ENCODE data around the gene TYRO3. TPM values are rescaled to one million over a fixed set of nuclear protein-coding genes. Genes with fewer than 3 reads are reported as not detected.

Gene TYRO3
- total and polyA plus RNA-seq, 2 experiments from 2014 or later: 5.2 to 7.9 TPM

GRCh38 chr15:41609123-41609522, 50.1 kb downstream of the TYRO3 start:
- H3K79me2 ChIP-seq (ENCODE audit: insufficient read depth): no peaks in the 10 kb centered on the region
- no peak overlapping the region for H3K27ac ChIP-seq
- TF ChIP-seq EZH2phosphoT487 (IDR thresholded peaks at IDR 0.05; ENCODE audit: insufficient read depth, low read depth) (no peak), EZH2 (IDR thresholded peaks at IDR 0.05; ENCODE audit: insufficient read depth, poor library complexity, severe bottlenecking) (no peak)
- no peaks in the 10 kb centered on the region for H3K27me3 ChIP-seq (replicated peaks; ENCODE audit: insufficient read depth)
- H4K20me1 ChIP-seq (ENCODE audit: insufficient read depth): no peaks in the 10 kb centered on the region
- in situ Hi-C loops (cut with MboI): no loop called here
- H3F3A ChIP-seq (ENCODE audit: insufficient read depth): peaks cover 30% of the 10 kb centered on the region
- no peak overlapping the region for H3K4me2 ChIP-seq (ENCODE audit: unreplicated experiment)
- H3K9ac ChIP-seq: no peak overlapping the region
- no peak overlapping the region for H2AFZ ChIP-seq
- no peaks in the 10 kb centered on the region for H3K9me3 ChIP-seq (ENCODE audit: low read depth)
- no peaks in the 10 kb centered on the region for H3K36me3 ChIP-seq (ENCODE audit: low read depth)
- 98 to 100% methylated on average over 1 of the region's 1 CpG for WGBS, 2 experiments (ENCODE audit: low coverage in 1 of 2, low lambda C conversion rate in 2 of 2, missing lambda C conversion rate in 2 of 2)
- H3K9me2 ChIP-seq (ENCODE audit: insufficient read depth): no peaks in the 10 kb centered on the region
- no peak for DNase-seq
- peaks cover 36% of the 10 kb centered on the region for H3K4me1 ChIP-seq (ENCODE audit: insufficient read depth)
- no peak overlapping the region for H3K4me3 ChIP-seq

GRCh38 chr15:41610048-41610447, 51.0 kb downstream of the TYRO3 start:
- no peak for TF ChIP-seq EZH2 (IDR thresholded peaks at IDR 0.05; ENCODE audit: insufficient read depth, poor library complexity, severe bottlenecking)
- TF ChIP-seq EZH2phosphoT487 (IDR thresholded peaks at IDR 0.05; ENCODE audit: insufficient read depth, low read depth): no peak
- DNase-seq: no peak
- WGBS, 2 experiments (ENCODE audit: low coverage in 1 of 2, low lambda C conversion rate in 2 of 2, missing lambda C conversion rate in 2 of 2): 69 to 73% methylated on average over 4 of the region's 4 CpGs
- Histone ChIP-seq H3K9me3 (ENCODE audit: low read depth) (no peaks in the 10 kb centered on the region), H2AFZ (peak overlapping the region; percentile 41; the same call in 1 of the 2 replicates), H3F3A (ENCODE audit: insufficient read depth) (peaks cover 23% of the 10 kb centered on the region), H3K9me2 (ENCODE audit: insufficient read depth) (no peaks in the 10 kb centered on the region), H3K79me2 (ENCODE audit: insufficient read depth) (no peaks in the 10 kb centered on the region), H3K4me2 (ENCODE audit: unreplicated experiment) (no peak overlapping the region), H3K27ac (no peak overlapping the region), H4K20me1 (ENCODE audit: insufficient read depth) (no peaks in the 10 kb centered on the region), H3K4me3 (no peak overlapping the region), H3K36me3 (ENCODE audit: low read depth) (no peaks in the 10 kb centered on the region), H3K27me3 (replicated peaks; ENCODE audit: insufficient read depth) (no peaks in the 10 kb centered on the region), H3K9ac (no peak overlapping the region), H3K4me1 (ENCODE audit: insufficient read depth) (peaks cover 30% of the 10 kb centered on the region)
- in situ Hi-C loops (cut with MboI): no loop called here

GRCh38 chr15:41620536-41621199, 61.7 kb downstream of the TYRO3 start:
- WGBS, 2 experiments (ENCODE audit: low coverage in 1 of 2, low lambda C conversion rate in 2 of 2, missing lambda C conversion rate in 2 of 2): 22 to 23% methylated on average over 18 of the region's 18 CpGs
- peak overlapping the region; percentile 35; the same call in 1 of the 2 replicates for H3K27ac ChIP-seq

GRCh38 chr15:41621200-41622193, 62.5 kb downstream of the TYRO3 start:
- no peaks in the 10 kb centered on the region for H4K20me1 ChIP-seq (ENCODE audit: insufficient read depth)
- no peaks in the 10 kb centered on the region for H3K79me2 ChIP-seq (ENCODE audit: insufficient read depth)
- H3K9me3 ChIP-seq (ENCODE audit: low read depth): no peaks in the 10 kb centered on the region
- peak overlapping the region; percentile 84 for H3K4me2 ChIP-seq (ENCODE audit: unreplicated experiment)
- H3K4me3 ChIP-seq: peak overlapping the region; percentile 69
- H3K4me1 ChIP-seq (ENCODE audit: insufficient read depth): no peaks in the 10 kb centered on the region
- TF ChIP-seq EZH2phosphoT487 (IDR thresholded peaks at IDR 0.05; ENCODE audit: insufficient read depth, low read depth): no peak
- TF ChIP-seq EZH2 (IDR thresholded peaks at IDR 0.05; ENCODE audit: insufficient read depth, poor library complexity, severe bottlenecking): no peak
- DNase-seq: peak; percentile 89
- in situ Hi-C loops (cut with MboI): no loop called here
- H3F3A ChIP-seq (ENCODE audit: insufficient read depth): peaks cover 18% of the 10 kb centered on the region; the same call in 1 of the 2 replicates
- no peaks in the 10 kb centered on the region for H3K9me2 ChIP-seq (ENCODE audit: insufficient read depth)
- H3K36me3 ChIP-seq (ENCODE audit: low read depth): no peaks in the 10 kb centered on the region
- H2AFZ ChIP-seq: peak overlapping the region; percentile 85
- H3K9ac ChIP-seq: peak overlapping the region; percentile 73
- H3K27me3 ChIP-seq (replicated peaks; ENCODE audit: insufficient read depth): no peaks in the 10 kb centered on the region
- peak overlapping the region; percentile 35 for H3K27ac ChIP-seq
- 2 to 5% methylated on average over 75 to 83 of the region's 104 CpGs for WGBS, 2 experiments (ENCODE audit: low coverage in 1 of 2, low lambda C conversion rate in 2 of 2, missing lambda C conversion rate in 2 of 2)

More at GRCh38 chr15:41620536-41621199, 61.7 kb downstream of the TYRO3 start:
- no peak for DNase-seq
- Histone ChIP-seq H4K20me1 (ENCODE audit: insufficient read depth) (no peaks in the 10 kb centered on the region), H3K9me2 (ENCODE audit: insufficient read depth) (no peaks in the 10 kb centered on the region), H3K9me3 (ENCODE audit: low read depth) (no peaks in the 10 kb centered on the region), H3K27me3 (replicated peaks; ENCODE audit: insufficient read depth) (no peaks in the 10 kb centered on the region), H3K36me3 (ENCODE audit: low read depth) (no peaks in the 10 kb centered on the region), H3K4me1 (ENCODE audit: insufficient read depth) (no peaks in the 10 kb centered on the region), H2AFZ (peak overlapping the region; percentile 85), H3K9ac (peak overlapping the region; percentile 73), H3K4me2 (ENCODE audit: unreplicated experiment) (peak overlapping the region; percentile 84), H3F3A (ENCODE audit: insufficient read depth) (peaks cover 18% of the 10 kb centered on the region; the same call in 1 of the 2 replicates), H3K79me2 (ENCODE audit: insufficient read depth) (no peaks in the 10 kb centered on the region), H3K4me3 (peak overlapping the region; percentile 69)
- TF ChIP-seq EZH2phosphoT487 (IDR thresholded peaks at IDR 0.05; ENCODE audit: insufficient read depth, low read depth) (no peak), EZH2 (IDR thresholded peaks at IDR 0.05; ENCODE audit: insufficient read depth, poor library complexity, severe bottlenecking) (no peak)
- in situ Hi-C loops (cut with MboI): no loop called here
